MM.1S (cell line): ENCODE results near the gene PDPN.

Source experiments
- DNase-seq: peaks from one replicate; pipeline ENCODE4 v3.0.0-alpha.2; 2015
- H2AFZ ChIP-seq: fragments of 300-600 bp; sonication (generic); 2 replicates; pipeline ENCODE4 v1.6.0; 2016; ENCODE audit warnings: antibody characterized with exemption, low read length
- H3F3A ChIP-seq: fragments of 300-600 bp; sonication (generic); 2 replicates; pipeline ENCODE4 v1.6.1; 2016; ENCODE audit warnings: mild to moderate bottlenecking, antibody characterized with exemption, low read length, moderate library complexity, mixed read lengths; ENCODE audit not compliant: insufficient read depth
- H3K27ac ChIP-seq: fragments of 300-600 bp; sonication (generic); 2 replicates; pipeline ENCODE4 v1.5.1; 2016; ENCODE audit warnings: mild to moderate bottlenecking, low read length
- H3K27me3 ChIP-seq: fragments of 300-600 bp; sonication (generic); replicated peaks from 2 replicates; pipeline ENCODE4 v1.6.0; 2016; ENCODE audit warnings: low read length; ENCODE audit not compliant: insufficient read depth
- H3K36me3 ChIP-seq: fragments of 300-600 bp; sonication (generic); replicated peaks from 2 replicates; pipeline ENCODE4 v1.6.1; 2016; ENCODE audit warnings: mild to moderate bottlenecking, low read length, mixed read lengths; ENCODE audit not compliant: insufficient read depth
- H3K4me1 ChIP-seq: fragments of 300-600 bp; sonication (generic); 2 replicates; pipeline ENCODE4 v1.6.1; 2016; ENCODE audit warnings: low read length, mixed read lengths
- H3K4me2 ChIP-seq: fragments of 300-600 bp; sonication (generic); 2 replicates; pipeline ENCODE4 v1.6.0; 2016; ENCODE audit warnings: low read depth, low read length
- H3K4me3 ChIP-seq: fragments of 300-600 bp; sonication (generic); 2 replicates; pipeline ENCODE4 v1.5.1; 2016; ENCODE audit warnings: low read length, mixed read lengths
- H3K79me2 ChIP-seq: fragments of 300-600 bp; sonication (generic); 2 replicates; pipeline ENCODE4 v1.6.1; 2016; ENCODE audit warnings: mixed run types, low read length, mixed read lengths
- H3K9ac ChIP-seq: fragments of 300-600 bp; sonication (generic); 2 replicates; pipeline ENCODE4 v1.6.1; 2016; ENCODE audit warnings: low read length, mixed read lengths
- H3K9me2 ChIP-seq: fragments of 300-600 bp; sonication (generic); replicated peaks from 2 replicates; pipeline ENCODE4 v1.6.1; 2016; ENCODE audit warnings: mild to moderate bottlenecking, low read length, mixed read lengths; ENCODE audit not compliant: insufficient read depth
- H3K9me3 ChIP-seq: fragments of 300-600 bp; sonication (generic); replicated peaks from 2 replicates; pipeline ENCODE4 v1.6.1; 2016; ENCODE audit warnings: mild to moderate bottlenecking, low read length, mixed read lengths; ENCODE audit not compliant: insufficient read depth
- H4K20me1 ChIP-seq: fragments of 300-600 bp; sonication (generic); 2 replicates; pipeline ENCODE4 v1.6.1; 2016; ENCODE audit warnings: mild to moderate bottlenecking, low read length, moderate library complexity, mixed read lengths; ENCODE audit not compliant: insufficient read depth
- CTCF ChIP-seq: fragments of 300-600 bp; sonication (generic); IDR thresholded peaks from 2 replicates; pipeline ENCODE4 v1.5.1; 2016; ENCODE audit warnings: antibody characterized with exemption, low read length, mixed read lengths
- EZH2 ChIP-seq: fragments of 300-600 bp; sonication (generic); optimal IDR thresholded peaks from 2 replicates; pipeline ENCODE3; 2017; ENCODE audit warnings: low read depth, mild to moderate bottlenecking, antibody characterized with exemption, low read length, mixed read lengths
- EZH2phosphoT487 ChIP-seq: fragments of 300-600 bp; sonication (generic); IDR thresholded peaks from 2 replicates; pipeline ENCODE4 v1.6.1; 2018; ENCODE audit warnings: antibody characterized with exemption, low read length

PDPN gene

GRCh38 chr1:13662493-13662892, 78.9 kb downstream of the PDPN start:
- TF ChIP-seq CTCF (no peak), EZH2phosphoT487 (no peak), EZH2 (no peak)
- no peaks in the 10 kb centered on the region for H3K79me2 ChIP-seq
- H2AFZ ChIP-seq = no peak overlapping the region
- no peak for DNase-seq
- H3K4me1 ChIP-seq = 0 out of 2 replicates have a peak, but pooled peaks cover 4% of the 10 kb centered on the region
- H3K9ac ChIP-seq = no peak overlapping the region
- H3K27ac ChIP-seq = no peak overlapping the region
- H4K20me1 ChIP-seq = no peaks in the 10 kb centered on the region
- H3K27me3 ChIP-seq = no peaks in the 10 kb centered on the region
- H3K36me3 ChIP-seq = no peaks in the 10 kb centered on the region
- H3K9me2 ChIP-seq = no peaks in the 10 kb centered on the region
- no peaks in the 10 kb centered on the region for H3K9me3 ChIP-seq
- no peak overlapping the region for H3K4me3 ChIP-seq
- H3K4me2 ChIP-seq = no peak overlapping the region
- no peaks in the 10 kb centered on the region for H3F3A ChIP-seq

GRCh38 chr1:13663969-13664368, 80.3 kb downstream of the PDPN start:
- H4K20me1 ChIP-seq = no peaks in the 10 kb centered on the region
- H3K4me2 ChIP-seq = no peak overlapping the region
- H2AFZ ChIP-seq = no peak overlapping the region
- no peak overlapping the region for H3K9ac ChIP-seq
- H3K4me1 ChIP-seq = 0 out of 2 replicates have a peak, but pooled peaks cover 4% of the 10 kb centered on the region
- no peaks in the 10 kb centered on the region for H3K9me3 ChIP-seq
- no peaks in the 10 kb centered on the region for H3K9me2 ChIP-seq
- no peaks in the 10 kb centered on the region for H3F3A ChIP-seq
- H3K36me3 ChIP-seq = no peaks in the 10 kb centered on the region
- no peaks in the 10 kb centered on the region for H3K79me2 ChIP-seq
- no peak overlapping the region for H3K4me3 ChIP-seq
- no peaks in the 10 kb centered on the region for H3K27me3 ChIP-seq
- no peak for DNase-seq
- TF ChIP-seq EZH2phosphoT487 = no peak
- TF ChIP-seq CTCF = no peak
- TF ChIP-seq EZH2 = no peak
- no peak overlapping the region for H3K27ac ChIP-seq

GRCh38 chr1:13664451-13664850, 80.8 kb downstream of the PDPN start:
- Histone ChIP-seq H3K4me1 (0 out of 2 replicates have a peak, but pooled peaks cover 4% of the 10 kb centered on the region), H3K27me3 (no peaks in the 10 kb centered on the region), H2AFZ (no peak overlapping the region), H3K36me3 (no peaks in the 10 kb centered on the region), H3K4me3 (no peak overlapping the region), H3K79me2 (no peaks in the 10 kb centered on the region), H3K9me2 (no peaks in the 10 kb centered on the region), H3K9me3 (no peaks in the 10 kb centered on the region), H3K4me2 (no peak overlapping the region), H3F3A (no peaks in the 10 kb centered on the region), H3K27ac (no peak overlapping the region), H3K9ac (no peak overlapping the region), H4K20me1 (no peaks in the 10 kb centered on the region)
- no peak for DNase-seq
- TF ChIP-seq EZH2phosphoT487 = no peak
- no peak for TF ChIP-seq EZH2
- no peak for TF ChIP-seq CTCF
